GM18499 (cell line): ENCODE measurements around the gene PTGR3.
"Not testable (repeated sequence)": the region's sequence is repeated elsewhere in the genome, so short reads cannot be mapped to it uniquely, and the experiment has no call there.

ENCODE experiments used
- ATAC-seq: cut with Tn5 transposase; IDR thresholded peaks from one replicate; pipeline ENCODE4 v1.9.1; 2021; ENCODE audit warnings: moderate number of reproducible peaks; ENCODE audit not compliant: insufficient read depth, unreplicated experiment

The PTGR3 gene

GRCh38 chr18:75204732-75205513, 4.0 kb downstream of the PTGR3 start:
- no peak for ATAC-seq

- no peak for ATAC-seq
Observed at GRCh38 chr18:75204269-75204731, 4.6 kb downstream of the PTGR3 start.

- no peak for ATAC-seq
Observed at GRCh38 chr18:75203416-75204268, 5.3 kb downstream of the PTGR3 start.

- ATAC-seq, result no peak
Observed at GRCh38 chr18:75202696-75203365, 6.1 kb downstream of the PTGR3 start.

- no peak for ATAC-seq
Observed at GRCh38 chr18:75201282-75202270, 7.4 kb downstream of the PTGR3 start.

GRCh38 chr18:75200605-75201280, 8.2 kb downstream of the PTGR3 start:
- ATAC-seq, result no peak

GRCh38 chr18:75200071-75200470, 8.9 kb downstream of the PTGR3 start:
- no peak for ATAC-seq

GRCh38 chr18:75199327-75199726, 9.6 kb downstream of the PTGR3 start:
- no peak for ATAC-seq

- ATAC-seq, result no peak
Observed at GRCh38 chr18:75198036-75198435, 10.9 kb downstream of the PTGR3 start.

- no peak for ATAC-seq
Observed at GRCh38 chr18:75192899-75193298, 16.0 kb downstream of the PTGR3 start.

GRCh38 chr18:75189696-75190095, 19.2 kb downstream of the PTGR3 start:
- no peak for ATAC-seq

- ATAC-seq, result not testable (repeated sequence)
Observed at GRCh38 chr18:75187702-75188101, 21.2 kb downstream of the PTGR3 start.

GRCh38 chr18:75185460-75185859, 23.5 kb downstream of the PTGR3 start:
- no peak for ATAC-seq

- ATAC-seq, result no peak
Observed at GRCh38 chr18:75183973-75184493, 24.9 kb downstream of the PTGR3 start.

- no peak for ATAC-seq
Observed at GRCh38 chr18:75183524-75183923, 25.4 kb downstream of the PTGR3 start.

GRCh38 chr18:75179819-75180600, 28.9 kb downstream of the PTGR3 start:
- ATAC-seq, result no peak

GRCh38 chr18:75178376-75178775, 30.6 kb downstream of the PTGR3 start:
- ATAC-seq, result no peak

GRCh38 chr18:75176849-75177248, 32.1 kb downstream of the PTGR3 start:
- ATAC-seq, result no peak
